Thyroid gland (tissue), 4 donors: ENCODE measurements around the gene IP6K3. TPM values are rescaled to one million over a fixed set of nuclear protein-coding genes. Genes with fewer than 3 reads are reported as not detected.

Source experiments
- DNase-seq, 2 donors: peaks; one replicate each; pipeline ENCODE4 v3.0.0-alpha.2; 2019
- H3K27ac ChIP-seq, 3 donors: fragments of 200-600 bp; sonication (generic); 1 replicate in 2 of 3; 2 replicates in 1 of 3; pipeline ENCODE4 v1.5.1; 2016 to 2019; ENCODE audit warnings: mild to moderate bottlenecking in 1 of 3, moderate library complexity in 1 of 3
- H3K27me3 ChIP-seq: fragments of 200-600 bp; sonication (generic); one replicate; pipeline ENCODE4 v1.5.1; 2019
- H3K36me3 ChIP-seq, 2 donors: fragments of 200-600 bp; sonication (generic); one replicate each; pipeline ENCODE4 v1.5.1; 2016 to 2019
- H3K4me1 ChIP-seq, 2 donors: fragments of 200-600 bp; sonication (generic); one replicate each; pipeline ENCODE4 v1.5.1; 2017 to 2019
- H3K4me3 ChIP-seq, 3 donors: fragments of 200-600 bp; sonication (generic); replicated peaks in 1 of 3; 1 replicate in 2 of 3; 2 replicates in 1 of 3; pipeline ENCODE4 v1.5.1; 2016; ENCODE audit warnings: mild to moderate bottlenecking in 1 of 3
- H3K9me3 ChIP-seq: fragments of 200-600 bp; sonication (generic); one replicate; pipeline ENCODE4 v1.5.1; 2017
- POLR2A ChIP-seq, 2 donors: fragments of 450-650 bp; IDR thresholded peaks; one replicate each; pipeline ENCODE4 v1.6.1; 2017; ENCODE audit warnings: antibody characterized with exemption in 2 of 2, mild to moderate bottlenecking in 2 of 2, moderate library complexity in 1 of 2
- WGBS, 2 donors: methylation state at CpG; one replicate each; pipeline ENCODE4 v1.1.5; 2017; 5-methylcytosine and 5-hydroxymethylcytosine counted together
- intact Hi-C: fragments of 100-400 bp; cut with DNase I; formaldehyde crosslinking; loops from one replicate; pipeline ENCODE4 v1.15.1; 2023
- total RNA-seq, 4 donors: library from RNA; depleted of rRNA; stranded (reverse); fragments of >200 nt; gene quantifications; one replicate each; pipeline ENCODE4 v1.2.3, GENCODE V29; 2016
- TF ChIP-seq, protein P1 (sequence below), 6 experiments: fragments of 200-600 bp in 3 of 6; fragments of 450-650 bp in 3 of 6; sonication (generic) in 3 of 6; IDR thresholded peaks; one replicate each; pipeline ENCODE4 v1.5.1; 2016 to 2019; ENCODE audit warnings: antibody characterized with exemption in 6 of 6, mild to moderate bottlenecking in 2 of 6, inconsistent platforms in 1 of 6, moderate library complexity in 1 of 6

The IP6K3 gene
- total RNA-seq, 4 donors from 2014 or later = 7.9 to 20.5 (median 17.1) TPM

DNA sequence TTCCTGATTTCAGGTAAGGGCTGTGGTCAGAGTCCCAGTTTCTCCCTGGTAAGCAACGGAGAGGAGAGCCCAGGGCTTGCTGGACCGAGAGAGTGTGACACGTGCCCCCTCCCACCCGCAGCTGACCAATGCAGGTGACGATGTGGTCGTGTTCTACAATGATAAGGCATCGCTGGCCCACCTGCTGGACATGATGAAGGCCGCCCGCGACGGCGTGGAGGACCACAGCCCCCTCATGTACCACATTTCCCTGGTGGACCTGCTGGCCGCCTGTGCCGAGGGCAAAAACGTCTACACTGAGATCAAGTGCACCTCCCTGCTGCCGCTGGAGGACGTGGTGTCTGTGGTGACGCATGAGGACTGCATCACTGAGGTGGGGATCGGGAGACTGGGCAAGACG, 66.9 kb downstream of the IP6K3 start:
- WGBS, 2 donors = 92 to 97% methylated on average over 19 of the region's 20 CpGs
- Histone ChIP-seq H3K27ac (no peak overlapping the region), H3K4me1 (no peaks in the 10 kb centered on the region), H3K4me3 (no peak overlapping the region), H3K27me3 (no peaks in the 10 kb centered on the region), H3K36me3 (peaks cover 84 to 90% of the 10 kb centered on the region in 2 donors), H3K9me3 (no peaks in the 10 kb centered on the region)
- no peak for DNase-seq
- no peak for TF ChIP-seq POLR2A (IDR thresholded peaks at IDR 0.05)
- TF ChIP-seq, protein P1, sequence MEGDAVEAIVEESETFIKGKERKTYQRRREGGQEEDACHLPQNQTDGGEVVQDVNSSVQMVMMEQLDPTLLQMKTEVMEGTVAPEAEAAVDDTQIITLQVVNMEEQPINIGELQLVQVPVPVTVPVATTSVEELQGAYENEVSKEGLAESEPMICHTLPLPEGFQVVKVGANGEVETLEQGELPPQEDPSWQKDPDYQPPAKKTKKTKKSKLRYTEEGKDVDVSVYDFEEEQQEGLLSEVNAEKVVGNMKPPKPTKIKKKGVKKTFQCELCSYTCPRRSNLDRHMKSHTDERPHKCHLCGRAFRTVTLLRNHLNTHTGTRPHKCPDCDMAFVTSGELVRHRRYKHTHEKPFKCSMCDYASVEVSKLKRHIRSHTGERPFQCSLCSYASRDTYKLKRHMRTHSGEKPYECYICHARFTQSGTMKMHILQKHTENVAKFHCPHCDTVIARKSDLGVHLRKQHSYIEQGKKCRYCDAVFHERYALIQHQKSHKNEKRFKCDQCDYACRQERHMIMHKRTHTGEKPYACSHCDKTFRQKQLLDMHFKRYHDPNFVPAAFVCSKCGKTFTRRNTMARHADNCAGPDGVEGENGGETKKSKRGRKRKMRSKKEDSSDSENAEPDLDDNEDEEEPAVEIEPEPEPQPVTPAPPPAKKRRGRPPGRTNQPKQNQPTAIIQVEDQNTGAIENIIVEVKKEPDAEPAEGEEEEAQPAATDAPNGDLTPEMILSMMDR (IDR thresholded peaks at IDR 0.05) = no peak
- intact Hi-C loops = no loop called here

DNA sequence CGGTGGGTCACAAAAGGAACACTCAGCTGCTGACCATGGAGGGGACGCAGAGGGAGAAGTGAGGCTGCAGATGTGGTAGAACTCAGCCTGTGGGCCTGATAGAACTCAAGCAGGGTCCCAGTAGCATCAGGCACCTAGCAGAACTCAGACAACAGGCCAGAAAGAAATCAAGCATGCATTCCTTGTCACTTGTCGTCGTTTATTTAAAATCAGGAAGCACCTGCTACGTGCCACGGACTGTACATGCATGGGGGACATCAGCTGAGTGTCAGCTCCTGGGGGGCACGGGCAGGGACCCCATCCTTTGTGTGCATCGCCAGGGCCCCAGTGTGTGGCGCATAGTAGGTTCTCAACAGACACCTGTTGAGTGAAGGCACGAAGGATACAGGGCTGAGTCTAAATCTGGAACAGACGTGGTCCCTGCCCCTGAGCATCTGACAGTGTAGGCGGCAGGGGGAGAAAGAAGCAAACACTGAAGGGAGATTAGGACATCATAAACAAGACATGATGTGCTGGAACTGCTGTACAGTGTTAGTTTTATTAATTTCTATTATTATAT, 67.7 kb downstream of the IP6K3 start:
- TF ChIP-seq POLR2A (IDR thresholded peaks at IDR 0.05) = no peak
- TF ChIP-seq, protein P1 (IDR thresholded peaks at IDR 0.05) = no peak
- no peaks in the 10 kb centered on the region for H3K4me1 ChIP-seq
- no peak overlapping the region for H3K4me3 ChIP-seq
- no peak overlapping the region for H3K27ac ChIP-seq
- H3K9me3 ChIP-seq = no peaks in the 10 kb centered on the region
- H3K36me3 ChIP-seq = peaks cover 83 to 90% of the 10 kb centered on the region in 2 donors
- intact Hi-C loops = no loop called here
- no peak for DNase-seq
- 87 to 90% methylated on average over 12 of the region's 12 CpGs for WGBS, 2 donors
- no peaks in the 10 kb centered on the region for H3K27me3 ChIP-seq

DNA sequence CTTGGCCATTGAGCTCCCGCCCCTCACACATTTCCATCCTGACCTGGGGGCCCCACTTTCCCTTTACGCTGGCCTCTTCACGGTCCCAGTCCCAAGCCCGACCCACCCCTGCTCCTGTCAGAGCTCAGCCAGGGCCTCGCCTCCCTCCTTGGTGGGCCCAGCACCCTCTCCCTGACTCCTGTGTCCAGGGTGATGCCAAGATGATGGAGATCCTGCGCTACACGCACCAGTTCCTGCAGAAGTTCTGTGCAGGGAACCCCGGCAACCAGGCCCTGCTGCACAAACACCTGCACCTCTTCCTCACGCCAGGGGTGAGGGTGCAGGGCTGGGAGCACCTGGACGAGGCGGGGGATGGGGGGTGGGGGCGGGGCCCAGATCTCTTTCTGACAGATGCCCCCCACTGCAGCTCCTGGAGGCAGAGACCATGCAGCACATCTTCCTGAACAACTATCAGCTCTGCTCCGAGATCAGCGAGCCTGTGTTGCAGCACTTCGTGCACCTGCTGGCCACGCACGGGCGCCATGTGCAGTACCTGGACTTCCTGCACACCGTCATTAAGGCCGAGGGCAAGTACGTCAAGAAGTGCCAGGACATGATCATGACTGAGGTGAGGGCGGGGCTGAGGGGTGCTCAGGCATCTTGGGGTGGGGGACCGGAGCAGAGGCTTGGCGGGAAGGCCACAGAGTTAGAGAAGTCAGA, 68.3 kb downstream of the IP6K3 start:
- peaks cover 83 to 90% of the 10 kb centered on the region in 2 donors for H3K36me3 ChIP-seq
- intact Hi-C loops = no loop called here
- no peaks in the 10 kb centered on the region for H3K27me3 ChIP-seq

DNA sequence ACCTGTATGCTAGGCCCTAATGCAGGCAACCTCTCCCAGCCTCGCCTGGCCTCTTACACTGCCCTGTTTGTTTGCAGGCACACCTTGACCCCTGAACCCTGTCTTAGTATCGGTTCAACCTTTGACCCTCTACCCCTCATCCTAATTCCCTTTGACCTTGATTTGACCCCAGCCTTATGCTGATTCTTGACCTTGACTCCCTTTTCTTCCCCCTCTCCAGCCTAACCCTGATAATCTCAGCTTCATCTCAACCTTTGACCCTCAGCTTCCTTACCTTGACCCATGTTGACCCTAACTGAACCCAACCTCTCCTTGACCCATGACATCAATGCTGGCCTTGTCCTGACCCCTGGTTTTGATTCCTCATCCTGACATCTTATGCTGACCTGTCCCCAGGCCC, 69.0 kb downstream of the IP6K3 start:
- Histone ChIP-seq H3K4me1 (no peaks in the 10 kb centered on the region), H3K36me3 (peaks cover 83 to 84% of the 10 kb centered on the region in 2 donors), H3K9me3 (no peaks in the 10 kb centered on the region), H3K27me3 (no peaks in the 10 kb centered on the region), H3K27ac (no peak overlapping the region), H3K4me3 (no peak overlapping the region)
- TF ChIP-seq POLR2A (IDR thresholded peaks at IDR 0.05) = no peak
- 92 to 100% methylated on average over 2 of the region's 2 CpGs for WGBS, 2 donors
- DNase-seq = no peak
- intact Hi-C loops = no loop called here

More for the DNA sequence above, 68.3 kb downstream of the IP6K3 start:
- H3K9me3 ChIP-seq = no peaks in the 10 kb centered on the region
- H3K4me1 ChIP-seq = no peaks in the 10 kb centered on the region
- H3K27ac ChIP-seq = no peak overlapping the region
- DNase-seq = no peak
- no peak for TF ChIP-seq POLR2A (IDR thresholded peaks at IDR 0.05)
- TF ChIP-seq, protein P1 (IDR thresholded peaks at IDR 0.05) = no peak
- 96 to 97% methylated on average over 20 to 21 of the region's 24 CpGs for WGBS, 2 donors
- no peak overlapping the region for H3K4me3 ChIP-seq

DNA sequence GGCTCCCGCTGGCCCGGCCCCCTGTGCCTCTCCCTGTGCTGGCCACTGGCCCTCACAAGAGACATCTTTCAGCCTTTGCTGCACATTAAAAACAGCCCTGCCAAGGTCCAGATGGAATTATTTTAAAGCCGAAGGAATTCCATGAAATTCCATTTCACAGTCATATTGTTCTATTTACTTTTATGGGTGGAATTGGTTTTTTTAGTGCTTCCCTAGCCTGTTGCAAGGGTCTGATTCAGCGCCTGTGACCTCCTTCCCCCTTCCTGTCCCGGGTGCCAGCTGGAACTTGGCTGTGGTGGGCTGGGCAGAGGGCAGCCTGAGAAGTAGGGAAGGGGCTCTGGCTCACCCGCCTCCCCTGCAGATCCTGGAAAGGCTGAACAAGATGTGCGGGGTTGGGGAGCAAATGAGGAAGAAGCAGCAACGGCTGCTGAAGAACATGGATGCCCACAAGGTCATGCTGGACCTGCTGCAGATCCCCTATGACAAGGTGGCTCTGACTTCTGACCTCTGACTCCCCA, 69.5 kb downstream of the IP6K3 start:
- Histone ChIP-seq H3K4me3 (no peak overlapping the region), H3K9me3 (no peaks in the 10 kb centered on the region), H3K36me3 (peaks cover 81 to 83% of the 10 kb centered on the region in 2 donors), H3K4me1 (no peaks in the 10 kb centered on the region), H3K27me3 (no peaks in the 10 kb centered on the region), H3K27ac (no peak overlapping the region)
- intact Hi-C loops = no loop called here
- TF ChIP-seq, protein P1 (IDR thresholded peaks at IDR 0.05) = no peak
- TF ChIP-seq POLR2A (IDR thresholded peaks at IDR 0.05) = no peak
- WGBS, 2 donors = 91% methylated on average over 8 of the region's 8 CpGs
- no peak for DNase-seq
